Bronchial epithelial cell (primary cell): ENCODE measurements around the gene SF3B2. TPM values are rescaled to one million over a fixed set of nuclear protein-coding genes. Genes with fewer than 3 reads are reported as not detected.

Source experiments
- DNase-seq: peaks from one replicate; pipeline ENCODE4 v3.0.0-alpha.2; 2010; ENCODE audit warnings: low read depth
- FAIRE-seq: peaks from 2 replicates; lab custom pipeline; 2011; peaks lifted over from hg19 to GRCh38; lab: Jason Lieb, UNC
- H3K27me3 ChIP-seq: 2 replicates; pipeline ENCODE4 v1.5.1; 2011; ENCODE audit warnings: low read length; ENCODE audit not compliant: control insufficient read depth, insufficient read depth
- H3K36me3 ChIP-seq: 2 replicates; pipeline ENCODE4 v1.5.1; 2011; ENCODE audit warnings: low read length; ENCODE audit not compliant: control insufficient read depth, insufficient read depth
- H3K4me3 ChIP-seq: 2 replicates; pipeline ENCODE4 v1.5.1; 2011; ENCODE audit warnings: mild to moderate bottlenecking, low read depth, low read length, control low read depth
- total RNA-seq: library from RNA; depleted of rRNA; stranded (reverse); fragments of >200 nt; gene quantifications from 2 replicates; pipeline ENCODE4 v1.2.1, GENCODE V29; 2014
- TF ChIP-seq, protein P1 (sequence below): IDR thresholded peaks from 2 replicates; pipeline ENCODE4 v1.5.1; 2011; ENCODE audit warnings: mild to moderate bottlenecking, moderate library complexity, low read length, control low read depth, inconsistent platforms; ENCODE audit not compliant: insufficient read depth, severe bottlenecking

SF3B2 gene
- total RNA-seq, 1 donor from 2014 or later: 88.2 TPM

GRCh38 chr11:66032957-66033735 lies 19.0 kb upstream of the SF3B2 start:
- FAIRE-seq (no peak), DNase-seq (no peak)
- Histone ChIP-seq H3K4me3 (no peak overlapping the region), H3K36me3 (no peaks in the 10 kb centered on the region), H3K27me3 (no peaks in the 10 kb centered on the region)
- TF ChIP-seq, protein P1, sequence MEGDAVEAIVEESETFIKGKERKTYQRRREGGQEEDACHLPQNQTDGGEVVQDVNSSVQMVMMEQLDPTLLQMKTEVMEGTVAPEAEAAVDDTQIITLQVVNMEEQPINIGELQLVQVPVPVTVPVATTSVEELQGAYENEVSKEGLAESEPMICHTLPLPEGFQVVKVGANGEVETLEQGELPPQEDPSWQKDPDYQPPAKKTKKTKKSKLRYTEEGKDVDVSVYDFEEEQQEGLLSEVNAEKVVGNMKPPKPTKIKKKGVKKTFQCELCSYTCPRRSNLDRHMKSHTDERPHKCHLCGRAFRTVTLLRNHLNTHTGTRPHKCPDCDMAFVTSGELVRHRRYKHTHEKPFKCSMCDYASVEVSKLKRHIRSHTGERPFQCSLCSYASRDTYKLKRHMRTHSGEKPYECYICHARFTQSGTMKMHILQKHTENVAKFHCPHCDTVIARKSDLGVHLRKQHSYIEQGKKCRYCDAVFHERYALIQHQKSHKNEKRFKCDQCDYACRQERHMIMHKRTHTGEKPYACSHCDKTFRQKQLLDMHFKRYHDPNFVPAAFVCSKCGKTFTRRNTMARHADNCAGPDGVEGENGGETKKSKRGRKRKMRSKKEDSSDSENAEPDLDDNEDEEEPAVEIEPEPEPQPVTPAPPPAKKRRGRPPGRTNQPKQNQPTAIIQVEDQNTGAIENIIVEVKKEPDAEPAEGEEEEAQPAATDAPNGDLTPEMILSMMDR: no peak

- DNase-seq (no peak), FAIRE-seq (no peak)
- Histone ChIP-seq H3K4me3 (no peak overlapping the region), H3K36me3 (no peaks in the 10 kb centered on the region), H3K27me3 (no peaks in the 10 kb centered on the region)
- TF ChIP-seq, protein P1: no peak
These were observed 16.4 kb upstream of the SF3B2 start for GRCh38 chr11:66035653-66036333.

DNA sequence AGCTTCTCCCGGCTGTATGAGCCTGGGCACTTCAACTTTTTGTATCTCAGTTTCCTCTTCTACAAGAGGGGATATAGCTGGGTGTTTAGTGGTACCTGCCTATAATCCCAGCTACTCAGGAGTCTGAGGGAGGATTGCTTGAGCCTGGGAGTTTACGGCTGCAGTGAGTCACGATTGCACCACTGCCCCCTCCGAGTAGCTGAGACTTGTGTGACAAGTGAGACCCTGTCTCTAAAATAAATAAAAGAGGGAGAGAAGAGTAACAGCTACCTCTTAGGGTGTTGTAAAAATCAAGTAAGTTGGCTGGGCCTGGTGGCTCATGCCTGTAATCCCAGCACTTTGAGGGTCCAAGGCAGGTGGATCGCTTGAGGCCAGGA lies 15.8 kb upstream of the SF3B2 start:
- TF ChIP-seq, protein P1: no peak
- FAIRE-seq (no peak), DNase-seq (no peak)

DNA sequence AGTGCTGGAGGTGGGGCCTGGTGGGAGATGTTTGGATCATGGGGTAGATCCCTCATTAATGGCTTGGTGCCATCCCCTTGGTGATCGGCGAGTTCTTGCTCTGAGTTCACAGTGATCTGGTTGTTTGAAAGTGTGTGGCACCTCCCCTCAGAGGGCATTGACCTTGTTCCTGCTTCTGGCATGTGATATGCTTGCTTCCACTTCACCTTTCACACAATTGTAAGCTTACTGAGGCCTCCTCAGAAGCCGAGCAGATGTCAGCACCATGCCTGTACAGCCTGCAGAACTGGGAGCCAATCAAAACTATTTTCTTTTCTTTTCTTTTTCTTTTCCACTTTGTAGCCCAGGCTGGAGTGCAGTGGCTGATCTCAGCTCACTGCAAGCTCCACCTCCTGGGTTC lies 14.8 kb upstream of the SF3B2 start:
- TF ChIP-seq, protein P1: no peak
- no peaks in the 10 kb centered on the region for H3K27me3 ChIP-seq
- FAIRE-seq (no peak), DNase-seq (no peak)
- H3K4me3 ChIP-seq: no peak overlapping the region
- no peaks in the 10 kb centered on the region for H3K36me3 ChIP-seq

More for the DNA sequence above, 15.8 kb upstream of the SF3B2 start:
- no peak overlapping the region for H3K4me3 ChIP-seq
- H3K36me3 ChIP-seq: no peaks in the 10 kb centered on the region
- no peaks in the 10 kb centered on the region for H3K27me3 ChIP-seq

- DNase-seq (no peak), FAIRE-seq (no peak)
- TF ChIP-seq, protein P1: no peak
- H3K36me3 ChIP-seq: no peaks in the 10 kb centered on the region
- no peaks in the 10 kb centered on the region for H3K27me3 ChIP-seq
- no peak overlapping the region for H3K4me3 ChIP-seq
These were observed 12.4 kb upstream of the SF3B2 start for GRCh38 chr11:66039765-66040164.
